ENCODE results near the gene HSD17B1. TPM values are rescaled to one million over a fixed set of nuclear protein-coding genes. Genes with fewer than 3 reads are reported as not detected.

Gene HSD17B1
- total and polyA plus RNA-seq, 2 of the 13 experiments (the other 11 are each of a cell fraction or from before 2014, with no cell fraction given): 0.54 to 0.93 TPM

DNA sequence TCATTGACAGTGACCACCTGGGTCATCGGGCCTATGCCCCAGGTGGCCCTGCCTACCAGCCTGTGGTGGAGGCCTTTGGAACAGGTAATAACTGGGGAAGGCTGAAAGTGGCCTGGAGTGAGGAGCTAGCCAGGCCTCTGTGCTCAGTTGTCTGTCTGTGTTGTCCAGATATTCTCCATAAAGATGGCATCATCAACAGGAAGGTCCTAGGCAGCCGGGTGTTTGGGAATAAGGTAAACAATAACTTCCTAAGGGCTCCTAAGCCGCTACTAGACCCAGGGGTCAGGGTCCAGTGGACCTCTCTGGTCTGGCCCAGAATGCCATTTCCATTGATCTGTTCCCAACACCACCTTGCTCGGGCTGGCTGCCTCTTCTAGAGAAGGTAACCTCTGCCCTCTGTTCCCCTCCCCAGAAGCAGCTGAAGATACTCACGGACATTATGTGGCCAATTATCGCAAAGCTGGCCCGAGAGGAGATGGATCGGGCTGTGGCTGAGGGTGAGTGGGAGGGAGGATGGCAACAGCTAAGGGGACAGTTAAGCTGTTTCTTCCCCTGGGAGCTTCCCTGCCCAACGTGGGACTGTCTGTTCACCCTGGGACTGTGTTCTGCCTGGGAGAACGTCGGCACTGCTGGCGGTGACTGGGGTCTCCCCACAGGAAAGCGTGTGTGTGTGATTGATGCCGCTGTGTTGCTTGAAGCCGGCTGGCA is 12.2 kb downstream of the HSD17B1 start (continued):
- TF ChIP-seq, protein P1, sequence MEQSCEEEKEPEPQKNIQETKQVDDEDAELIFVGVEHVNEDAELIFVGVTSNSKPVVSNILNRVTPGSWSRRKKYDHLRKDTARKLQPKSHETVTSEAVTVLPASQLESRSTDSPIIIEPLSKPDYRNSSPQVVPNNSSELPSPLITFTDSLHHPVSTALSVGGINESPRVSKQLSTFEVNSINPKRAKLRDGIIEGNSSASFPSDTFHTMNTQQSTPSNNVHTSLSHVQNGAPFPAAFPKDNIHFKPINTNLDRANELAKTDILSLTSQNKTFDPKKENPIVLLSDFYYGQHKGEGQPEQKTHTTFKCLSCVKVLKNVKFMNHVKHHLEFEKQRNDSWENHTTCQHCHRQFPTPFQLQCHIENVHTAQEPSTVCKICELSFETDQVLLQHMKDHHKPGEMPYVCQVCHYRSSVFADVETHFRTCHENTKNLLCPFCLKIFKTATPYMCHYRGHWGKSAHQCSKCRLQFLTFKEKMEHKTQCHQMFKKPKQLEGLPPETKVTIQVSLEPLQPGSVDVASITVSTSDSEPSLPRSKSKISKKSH (CRISPR knock-in tag; IDR thresholded peaks at IDR 0.05; ENCODE audit: borderline replicate concordance): no peak
- TF ChIP-seq U2AF2 (IDR thresholded peaks at IDR 0.05; ENCODE audit: low read depth, low read length) (no peak), MIER2 (CRISPR knock-in tag; IDR thresholded peaks at IDR 0.05) (peak; percentile 39; the same call in 1 of the 2 replicates), ZFP1 (CRISPR knock-in tag; IDR thresholded peaks at IDR 0.05) (peak; percentile 59; the same call in 1 of the 2 replicates), YY1 (IDR thresholded peaks at IDR 0.05; ENCODE audit: insufficient read depth, insufficient replicate concordance, low read depth, low read length) (no peak), IRF2 (CRISPR knock-in tag; IDR thresholded peaks at IDR 0.05) (peak; percentile 84), ZBTB25 (CRISPR knock-in tag; IDR thresholded peaks at IDR 0.05) (peak; percentile 73; the same call in 1 of the 2 replicates), THRA (CRISPR knock-in tag; IDR thresholded peaks at IDR 0.05; ENCODE audit: borderline replicate concordance) (peak; percentile 75; the same call in 1 of the 2 replicates), KLF6 (CRISPR knock-in tag; IDR thresholded peaks at IDR 0.05) (no peak), SMC3 (IDR thresholded peaks at IDR 0.05; ENCODE audit: low read length) (peak; percentile 20; the same call in 1 of the 2 replicates), ZMAT3 (CRISPR knock-in tag; conservative IDR thresholded peaks at IDR 0.05) (0 out of 2 replicates have a peak, but pooled peaks have one; percentile 15), FOXJ3 (CRISPR knock-in tag; IDR thresholded peaks at IDR 0.05; ENCODE audit: borderline replicate concordance) (peak; percentile 84; the same call in 1 of the 2 replicates), ZNF205 (CRISPR knock-in tag; IDR thresholded peaks at IDR 0.05) (peak; percentile 73), ZNF350 (CRISPR knock-in tag; IDR thresholded peaks at IDR 0.05; ENCODE audit: borderline replicate concordance, low read depth) (peak; percentile 46), ZNF766 (CRISPR knock-in tag; IDR thresholded peaks at IDR 0.05; ENCODE audit: borderline replicate concordance) (0 out of 2 replicates have a peak, but pooled peaks have one; percentile 6), ZNF121 (CRISPR knock-in tag; IDR thresholded peaks at IDR 0.05) (peak; percentile 98), LRRFIP1 (CRISPR knock-in tag; conservative IDR thresholded peaks at IDR 0.05) (no peak), CENPT (CRISPR knock-in tag; IDR thresholded peaks at IDR 0.05; ENCODE audit: low read depth) (no peak), FOSL2 (CRISPR knock-in tag; IDR thresholded peaks at IDR 0.05) (peak; percentile 39; the same call in 1 of the 2 replicates), SIN3B (IDR thresholded peaks at IDR 0.05; ENCODE audit: low read length) (no peak), ZFP36L1 (CRISPR knock-in tag; IDR thresholded peaks at IDR 0.05) (no peak), KMT2B (CRISPR knock-in tag; IDR thresholded peaks at IDR 0.05) (peak; percentile 68; the same call in 1 of the 2 replicates)
- TF ChIP-seq, protein P2, sequence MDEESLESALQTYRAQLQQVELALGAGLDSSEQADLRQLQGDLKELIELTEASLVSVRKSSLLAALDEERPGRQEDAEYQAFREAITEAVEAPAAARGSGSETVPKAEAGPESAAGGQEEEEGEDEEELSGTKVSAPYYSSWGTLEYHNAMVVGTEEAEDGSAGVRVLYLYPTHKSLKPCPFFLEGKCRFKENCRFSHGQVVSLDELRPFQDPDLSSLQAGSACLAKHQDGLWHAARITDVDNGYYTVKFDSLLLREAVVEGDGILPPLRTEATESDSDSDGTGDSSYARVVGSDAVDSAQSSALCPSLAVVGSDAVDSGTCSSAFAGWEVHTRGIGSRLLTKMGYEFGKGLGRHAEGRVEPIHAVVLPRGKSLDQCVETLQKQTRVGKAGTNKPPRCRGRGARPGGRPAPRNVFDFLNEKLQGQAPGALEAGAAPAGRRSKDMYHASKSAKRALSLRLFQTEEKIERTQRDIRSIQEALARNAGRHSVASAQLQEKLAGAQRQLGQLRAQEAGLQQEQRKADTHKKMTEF (CRISPR knock-in tag; IDR thresholded peaks at IDR 0.05): peak; percentile 84
